ENCODE results near the gene FAM81B. TPM values are rescaled to one million over a fixed set of nuclear protein-coding genes. Genes with fewer than 3 reads are reported as not detected.

FAM81B gene, protein sequence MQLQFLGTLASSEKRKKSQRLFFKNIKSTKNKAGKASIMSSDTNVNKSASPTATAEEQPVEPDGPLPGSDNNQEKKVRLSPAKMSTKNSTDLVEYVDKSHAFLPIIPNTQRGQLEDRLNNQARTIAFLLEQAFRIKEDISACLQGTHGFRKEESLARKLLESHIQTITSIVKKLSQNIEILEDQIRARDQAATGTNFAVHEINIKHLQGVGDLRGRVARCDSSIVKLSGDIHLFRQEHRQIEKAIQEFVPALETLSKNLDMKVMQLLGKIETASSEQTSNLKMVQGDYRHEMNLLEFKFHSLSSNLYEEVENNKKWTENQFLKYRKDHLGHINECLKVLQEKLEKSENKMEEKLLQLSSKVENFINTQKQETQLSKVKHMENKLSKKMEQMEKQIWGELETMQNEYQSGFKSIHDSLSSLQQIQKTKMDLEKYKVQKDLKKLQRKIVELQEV
- total RNA-seq (2022; extraction: Qiagen RNA extraction; ENCODE audit: low read depth): not detected in 5 replicates

DNA sequence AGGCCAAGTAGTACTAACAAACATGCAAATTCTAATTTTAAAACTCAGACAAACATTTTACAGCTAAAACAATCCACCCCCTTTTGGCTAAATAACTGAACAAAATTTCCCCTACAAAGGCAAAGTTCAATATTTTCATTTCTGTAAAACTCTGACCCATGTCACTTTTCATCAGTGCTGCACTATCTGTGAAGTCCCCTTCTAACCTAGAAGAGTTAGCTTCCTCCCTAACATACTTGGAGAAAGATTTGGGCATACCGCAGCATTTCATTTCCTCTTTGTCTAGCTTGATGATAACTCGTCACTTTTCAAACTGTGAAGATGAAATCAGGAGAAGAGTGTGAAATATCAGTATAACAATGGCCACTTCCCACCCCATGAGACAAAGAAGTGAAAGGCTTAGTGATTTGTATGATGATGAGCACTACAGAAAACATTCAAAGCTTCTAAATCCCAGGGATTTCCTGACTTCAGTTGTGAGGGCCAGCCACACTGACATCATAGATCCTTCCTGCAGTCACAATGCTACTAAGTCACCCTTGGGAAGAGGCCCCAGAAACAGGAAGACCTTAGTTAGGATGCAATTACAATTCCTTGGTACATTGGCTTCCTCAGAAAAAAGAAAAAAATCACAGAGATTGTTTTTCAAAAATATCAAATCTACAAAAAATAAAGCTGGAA, at the start of gene FAM81B:
TSS of gene FAM81B (plus strand) at position 555 of the 681 bp plus-strand sequence. CDS start at position 579, 24 bp downstream.

Other genes with a start within 250 kb of the FAM81B start
- 6.8 to 12.7 TPM (median 7.9 TPM) in 5 replicates for gene MCTP1, start 106.3 kb upstream of the FAM81B start, total RNA-seq (2022; extraction: Qiagen RNA extraction; ENCODE audit: low read depth)
- gene SKIC3, start 163.6 kb downstream of the FAM81B start, total RNA-seq (2022; extraction: Qiagen RNA extraction; ENCODE audit: low read depth): 16.9 to 26.0 TPM (median 24.0 TPM) in 5 replicates
- gene ARSK, start 163.7 kb downstream of the FAM81B start, total RNA-seq (2022; extraction: Qiagen RNA extraction; ENCODE audit: low read depth): 4.7 to 9.5 TPM (median 8.2 TPM) in 5 replicates
- 0.11 to 0.15 TPM (median 0.12 TPM) in 3 of 5 replicates, not detected in the others for gene GPR150, start 228.7 kb downstream of the FAM81B start, total RNA-seq (2022; extraction: Qiagen RNA extraction; ENCODE audit: low read depth)

Measured in A549 treated with ZK216348 at 1 μM for 4 hours (cell line).